Measurements from ENCODE around the gene SEMA4B. TPM values are rescaled to one million over a fixed set of nuclear protein-coding genes. Genes with fewer than 3 reads are reported as not detected.

SEMA4B gene
- total and polyA plus RNA-seq, 9 of the 15 experiments (the other 6 are each of a cell fraction or from before 2014, with no cell fraction given) = 1.3 to 33.6 (median 11.0) TPM

GRCh38 chr15:90165659-90166489 is 35.3 kb upstream of the SEMA4B start (continued):
- peak; percentile 45; the same call in 1 of the 2 replicates for TF ChIP-seq TEAD4 (IDR thresholded peaks at IDR 0.05; ENCODE audit: low read length)
- no peak for TF ChIP-seq TEAD4 (CRISPR knock-in tag; IDR thresholded peaks at IDR 0.05; ENCODE audit: borderline replicate concordance)
- TF ChIP-seq CTBP1 (IDR thresholded peaks at IDR 0.05; ENCODE audit: borderline replicate concordance) = peak; percentile 71; the same call in 1 of the 2 replicates
- TF ChIP-seq HLTF (IDR thresholded peaks at IDR 0.05) = no peak
- TF ChIP-seq ZEB2 (IDR thresholded peaks at IDR 0.05) = peak; percentile 46; the same call in 1 of the 2 replicates
- TF ChIP-seq NRF1 (conservative IDR thresholded peaks at IDR 0.05 in 1 of 2, IDR thresholded peaks at IDR 0.05 in 1 of 2) = peak; percentile 84 to 87
- peak; percentile 79 for TF ChIP-seq SMARCE1 (IDR thresholded peaks at IDR 0.05)
- TF ChIP-seq GATA2 (CRISPR knock-in tag; IDR thresholded peaks at IDR 0.05) = peak; percentile 48; the same call in 1 of the 2 replicates
- TF ChIP-seq ZBTB2 (IDR thresholded peaks at IDR 0.05) = peak; percentile 37; the same call in 1 of the 2 replicates
- peak in 1 of 2 experiments; percentile 13; a peak in 1 of 4 replicates for TF ChIP-seq ETV6 (IDR thresholded peaks at IDR 0.05; ENCODE audit: borderline replicate concordance in 1 of 2, low read depth in 2 of 2, low read length in 1 of 2)
- no peak for TF ChIP-seq ETV6 (CRISPR knock-in tag; IDR thresholded peaks at IDR 0.05; ENCODE audit: borderline replicate concordance)
- 0 out of 4 replicates have a peak, but pooled peaks of 1 of the 2 experiments have one; percentile 5 for TF ChIP-seq ZMIZ1 (IDR thresholded peaks at IDR 0.05; ENCODE audit: low read depth in 2 of 2, low read length in 2 of 2)
- no peak for TF ChIP-seq ZKSCAN3 (CRISPR knock-in tag; IDR thresholded peaks at IDR 0.05)
- TF ChIP-seq SPI1 (IDR thresholded peaks at IDR 0.05; ENCODE audit: borderline replicate concordance, low read depth, low read length) = peak; percentile 13; the same call in 1 of the 2 replicates
- TF ChIP-seq MAZ (CRISPR knock-in tag; conservative IDR thresholded peaks at IDR 0.05 in 1 of 2, IDR thresholded peaks at IDR 0.05 in 1 of 2) = 0 out of 4 replicates have a peak, but pooled peaks of 1 of the 2 experiments have one; percentile 28
- TF ChIP-seq KDM4B (IDR thresholded peaks at IDR 0.05; ENCODE audit: borderline replicate concordance in 2 of 2, low read depth in 1 of 2) = no peak
- no peak for TF ChIP-seq RBM34 (IDR thresholded peaks at IDR 0.05; ENCODE audit: borderline replicate concordance, insufficient read depth, low read length)
- TF ChIP-seq MTA1 (IDR thresholded peaks at IDR 0.05; ENCODE audit: borderline replicate concordance) = 0 out of 2 replicates have a peak, but pooled peaks have one; percentile 47
- peak; percentile 53; the same call in 1 of the 2 replicates for TF ChIP-seq MITF (IDR thresholded peaks at IDR 0.05)
